HG02973 (cell line): ENCODE data around the gene PRDM15.

ENCODE experiments used
- ATAC-seq: cut with Tn5 transposase; IDR thresholded peaks from one replicate; pipeline ENCODE4 v1.9.1; 2021; ENCODE audit warnings: moderate library complexity; ENCODE audit not compliant: unreplicated experiment

PRDM15 gene

DNA sequence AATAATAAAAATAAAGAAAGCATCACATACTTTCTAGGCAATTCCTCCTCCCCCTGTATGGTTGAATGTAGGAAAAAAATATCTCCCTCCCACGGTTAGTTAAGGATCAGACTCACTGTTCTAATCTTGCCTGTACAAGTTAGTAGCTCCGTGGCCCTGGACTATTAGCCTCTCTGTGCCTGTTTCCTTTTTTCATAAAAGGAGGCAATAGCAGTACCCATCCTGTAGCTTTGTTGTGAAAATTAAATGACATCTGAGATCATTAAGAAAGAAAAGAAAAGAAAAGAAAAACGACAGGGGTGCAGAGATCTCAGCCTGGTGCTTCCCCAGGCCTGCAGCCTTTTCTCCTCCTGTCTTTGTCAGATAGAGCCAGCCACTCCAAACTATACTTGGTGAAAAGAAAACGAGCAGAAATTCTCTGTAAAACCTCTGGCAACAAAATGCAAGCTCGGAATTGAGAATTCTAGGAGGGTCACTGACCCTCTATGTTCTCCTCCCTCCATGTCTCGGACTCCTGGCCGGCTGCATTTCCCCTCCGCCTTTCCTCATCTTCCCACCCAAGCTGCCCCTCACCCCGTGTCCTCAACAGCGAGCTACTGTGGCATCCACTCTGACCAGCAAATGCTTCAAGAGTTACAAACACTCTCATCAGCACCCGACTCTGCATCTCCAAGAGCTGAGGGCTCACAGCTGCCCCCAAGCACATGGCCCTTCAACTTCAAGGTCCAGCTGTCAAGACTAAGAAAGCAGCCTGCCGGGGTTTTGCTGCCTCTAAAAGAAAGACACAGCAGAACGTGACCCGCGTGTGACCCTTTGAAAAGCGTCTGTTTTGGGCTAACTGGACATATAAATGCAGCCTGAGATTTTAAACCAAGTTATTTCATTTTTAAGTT, 125.9 kb downstream of the PRDM15 start:
- no peak for ATAC-seq

DNA sequence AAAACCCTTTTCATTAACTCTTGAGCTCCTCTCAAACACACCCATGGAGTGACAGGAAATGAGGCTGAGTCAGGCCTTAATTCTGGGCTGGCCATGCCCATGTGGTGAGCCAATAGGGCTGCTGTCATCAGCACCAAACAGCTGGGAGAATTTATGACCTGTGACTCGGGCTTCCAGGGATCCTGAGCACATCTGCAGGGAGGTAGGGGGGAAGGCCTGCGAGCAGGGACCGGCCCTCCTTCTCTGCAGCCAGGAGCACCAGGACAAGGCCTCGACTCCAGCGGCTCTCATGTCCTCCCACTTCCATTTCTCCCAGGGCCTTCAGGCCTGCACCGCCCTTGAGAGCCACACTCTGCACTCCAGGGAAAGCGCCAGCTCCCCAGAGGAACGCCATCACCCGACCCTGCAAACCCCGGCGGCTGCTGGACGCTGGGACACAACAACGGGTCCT, 126.9 kb downstream of the PRDM15 start:
- ATAC-seq: no peak

DNA sequence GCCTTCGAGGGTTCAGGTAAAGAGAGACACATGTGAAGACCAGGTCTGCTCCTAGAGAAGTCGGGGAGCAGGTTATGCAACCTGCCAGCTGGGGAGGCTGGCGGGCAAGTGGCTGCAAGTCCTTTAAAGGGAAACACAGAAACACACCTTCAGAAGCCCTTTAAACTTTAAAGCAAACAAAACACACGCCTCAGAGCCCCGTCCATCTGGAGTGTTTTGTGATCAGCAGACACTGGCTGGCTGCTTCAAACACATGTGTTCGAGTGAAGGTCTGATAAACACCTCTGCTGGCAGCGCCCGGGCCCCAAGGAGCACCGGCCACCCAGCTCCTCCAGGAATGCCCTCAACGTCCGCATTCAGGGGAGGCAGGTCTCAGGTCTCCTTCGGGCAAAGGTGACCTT, 127.5 kb downstream of the PRDM15 start:
- ATAC-seq: no peak

DNA sequence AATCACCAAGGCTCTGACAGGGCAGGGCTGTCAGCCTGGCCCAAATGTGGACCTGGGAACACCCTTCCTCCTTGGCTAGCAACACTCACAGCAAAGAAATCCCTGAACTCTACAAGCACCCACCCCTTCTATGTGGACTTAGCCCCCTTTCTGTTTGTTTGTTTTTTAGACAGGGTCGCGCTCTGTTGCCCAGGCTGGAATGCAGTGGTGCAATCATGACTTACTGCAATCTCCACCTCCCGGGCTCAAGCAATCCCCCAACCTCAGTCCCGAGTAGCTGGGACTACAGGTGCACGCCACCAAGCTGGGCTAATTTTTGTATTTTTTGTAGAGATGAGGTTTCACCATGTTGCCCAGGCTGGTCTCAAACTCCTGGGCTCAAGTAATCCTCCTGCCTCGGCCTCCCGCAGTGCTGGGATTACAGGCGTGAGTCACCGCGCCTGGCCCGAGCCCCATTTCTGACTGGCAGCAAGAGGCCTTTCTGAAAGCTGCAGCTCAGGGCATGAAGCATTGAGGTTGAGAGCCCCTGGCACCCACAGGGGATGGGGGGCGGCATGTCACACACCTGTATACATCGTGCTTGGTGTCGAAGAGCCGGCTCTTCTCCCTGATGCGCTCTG, 128.5 kb downstream of the PRDM15 start:
- ATAC-seq: no peak

DNA sequence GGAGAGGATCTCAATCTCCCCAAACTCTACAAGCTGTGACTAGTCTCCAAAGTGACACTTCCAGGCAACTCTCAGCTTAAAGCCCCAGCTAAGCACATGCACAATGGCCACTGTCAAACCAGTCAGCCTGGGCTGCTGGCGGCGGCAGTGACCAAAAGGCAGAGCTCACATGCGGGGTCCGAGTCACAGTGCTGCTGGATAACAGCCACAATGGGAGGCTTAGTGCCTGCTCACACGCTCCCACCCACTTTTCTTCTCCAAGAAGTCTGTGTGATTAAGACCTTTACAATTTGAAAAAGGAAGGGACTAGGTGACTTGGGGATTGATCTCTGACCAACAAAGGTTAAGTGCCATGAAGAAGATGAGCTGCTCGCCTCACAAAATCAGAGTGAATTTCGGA, 129.1 kb downstream of the PRDM15 start:
- no peak for ATAC-seq

DNA sequence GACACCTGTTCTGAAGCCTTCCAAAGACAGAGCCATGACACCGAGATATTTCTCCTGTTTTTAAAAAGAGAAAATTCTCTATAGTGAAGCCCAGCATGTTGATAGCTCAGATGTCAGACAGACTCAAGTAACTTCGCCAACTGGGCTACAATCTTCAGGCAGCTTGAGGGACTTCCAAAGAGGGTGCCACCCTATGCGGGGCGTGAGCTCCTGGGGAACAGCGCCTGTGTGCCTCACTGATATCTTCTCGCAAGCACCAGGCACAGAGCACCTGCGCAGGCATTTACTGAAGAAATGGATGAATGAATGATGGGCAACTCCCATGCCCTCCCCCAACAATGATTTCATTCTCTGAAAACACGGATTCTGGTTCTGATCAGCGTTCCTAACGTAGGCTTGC, 129.9 kb downstream of the PRDM15 start:
- ATAC-seq: no peak
